RWPE2 (cell line): ENCODE data around the gene MRTFB.

ENCODE experiments used
- ATAC-seq: fragments of 200-7000 bp; cut with Tn5 transposase; 3 replicates; pipeline ENCODE4 v1.9.1; 2021; ENCODE audit warnings: low read depth
- DNase-seq: peaks from one replicate; pipeline ENCODE4 v3.0.0-alpha.2; 2020; ENCODE audit warnings: low spot score
- H3K27ac ChIP-seq: fragments of 450-650 bp; 2 replicates; pipeline ENCODE4 v1.5.1; 2017; ENCODE audit warnings: mild to moderate bottlenecking; ENCODE audit not compliant: poor library complexity, severe bottlenecking
- H3K27me3 ChIP-seq: fragments of 250-450 bp; sonication (Bioruptor Pico); 2 replicates; pipeline ENCODE4 v1.5.1; 2021; ENCODE audit warnings: mild to moderate bottlenecking, moderate library complexity; ENCODE audit not compliant: insufficient read depth, poor library complexity, severe bottlenecking
- H3K36me3 ChIP-seq: fragments of 250-450 bp; sonication (Bioruptor Pico); 2 replicates; pipeline ENCODE4 v1.5.1; 2020; ENCODE audit warnings: low read depth, mild to moderate bottlenecking, moderate library complexity
- H3K4me1 ChIP-seq: fragments of 250-450 bp; sonication (Bioruptor Pico); 2 replicates; pipeline ENCODE4 v1.5.1; 2021; ENCODE audit warnings: mild to moderate bottlenecking, moderate library complexity; ENCODE audit not compliant: insufficient read depth, poor library complexity, severe bottlenecking
- H3K4me3 ChIP-seq: fragments of 250-450 bp; sonication (Bioruptor Pico); 2 replicates; pipeline ENCODE4 v1.5.1; 2021; ENCODE audit warnings: mild to moderate bottlenecking, moderate library complexity; ENCODE audit not compliant: severe bottlenecking
- H3K9me3 ChIP-seq: fragments of 250-450 bp; sonication (Bioruptor Pico); 2 replicates; pipeline ENCODE4 v1.5.1; 2021; ENCODE audit warnings: mild to moderate bottlenecking, moderate library complexity; ENCODE audit not compliant: severe bottlenecking
- CTCF ChIP-seq: fragments of 450-650 bp; IDR thresholded peaks from one replicate; pipeline ENCODE4 v1.5.1; 2017; ENCODE audit warnings: mild to moderate bottlenecking, moderate library complexity; ENCODE audit not compliant: poor library complexity, severe bottlenecking

The MRTFB gene

GRCh38 chr16:14301169-14302030, 230.3 kb downstream of the MRTFB start:
- Histone ChIP-seq H3K4me1 (peaks cover 20% of the 10 kb centered on the region), H3K27me3 (no peaks in the 10 kb centered on the region), H3K36me3 (no peaks in the 10 kb centered on the region), H3K9me3 (no peaks in the 10 kb centered on the region), H3K4me3 (peak overlapping the region; percentile 94), H3K27ac (peak overlapping the region; percentile 77)
- no peak for DNase-seq
- TF ChIP-seq CTCF = peak; percentile 68
- peak; percentile 45 for ATAC-seq

GRCh38 chr16:14302031-14302398, 230.9 kb downstream of the MRTFB start:
- H3K27me3 ChIP-seq = no peaks in the 10 kb centered on the region
- H3K4me1 ChIP-seq = peaks cover 26% of the 10 kb centered on the region
- ATAC-seq (peak; percentile 77), DNase-seq (no peak)
- no peak for TF ChIP-seq CTCF
- no peaks in the 10 kb centered on the region for H3K9me3 ChIP-seq
- peak overlapping the region; percentile 77 for H3K27ac ChIP-seq
- no peaks in the 10 kb centered on the region for H3K36me3 ChIP-seq
- H3K4me3 ChIP-seq = peak overlapping the region; percentile 94

GRCh38 chr16:14302399-14303181, 231.5 kb downstream of the MRTFB start:
- DNase-seq (no peak), ATAC-seq (peak; percentile 7; the same call in 1 of the 3 replicates)
- Histone ChIP-seq H3K4me3 (peak overlapping the region; percentile 94), H3K27ac (peak overlapping the region; percentile 77), H3K27me3 (no peaks in the 10 kb centered on the region), H3K9me3 (no peaks in the 10 kb centered on the region), H3K36me3 (no peaks in the 10 kb centered on the region), H3K4me1 (peaks cover 32% of the 10 kb centered on the region)
- TF ChIP-seq CTCF = no peak

GRCh38 chr16:14303182-14303618, 232.1 kb downstream of the MRTFB start:
- H3K4me3 ChIP-seq = peak overlapping the region; percentile 94
- DNase-seq = no peak
- no peaks in the 10 kb centered on the region for H3K27me3 ChIP-seq
- no peak for ATAC-seq
- TF ChIP-seq CTCF = no peak
- H3K36me3 ChIP-seq = no peaks in the 10 kb centered on the region
- peaks cover 38% of the 10 kb centered on the region for H3K4me1 ChIP-seq
- H3K9me3 ChIP-seq = no peaks in the 10 kb centered on the region
- peak overlapping the region; percentile 77 for H3K27ac ChIP-seq
